ENCODE results near the gene FOXP1. TPM values are rescaled to one million over a fixed set of nuclear protein-coding genes. Genes with fewer than 3 reads are reported as not detected.
A peak's percentile ranks its signal among the peaks of the same experiment; 100 is the strongest.

FOXP1 gene
- total and polyA plus RNA-seq, 9 of the 15 experiments (the other 6 are each of a cell fraction or from before 2014, with no cell fraction given), result 7.7 to 34.5 (median 13.7) TPM

DNA sequence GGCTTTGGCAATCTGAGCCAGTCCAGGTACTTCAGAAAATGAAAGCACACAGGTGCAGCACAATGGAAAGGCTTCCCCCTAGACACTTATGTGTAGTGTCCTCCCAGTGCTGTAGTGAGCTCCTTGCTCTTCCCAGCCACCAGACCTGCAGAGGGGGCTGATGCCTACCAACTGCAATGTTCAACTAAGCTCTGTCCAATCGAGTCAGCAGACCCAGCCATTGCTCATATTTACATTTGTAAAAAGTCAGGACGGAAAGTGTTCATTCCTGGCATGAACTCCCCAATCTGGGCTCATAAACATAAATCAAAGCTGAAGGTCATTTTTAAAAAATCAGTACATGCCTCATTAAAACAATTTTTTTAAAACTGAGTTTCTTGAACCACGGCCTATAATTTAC is 73.0 kb downstream of the FOXP1 start (continued):
- TF ChIP-seq ZC3H11A (IDR thresholded peaks at IDR 0.05; ENCODE audit: low read depth, low read length) (no peak), SP1 (CRISPR knock-in tag; IDR thresholded peaks at IDR 0.05) (no peak), POLR2G (IDR thresholded peaks at IDR 0.05; ENCODE audit: low read depth, low read length) (no peak)
- TF ChIP-seq, protein P1, sequence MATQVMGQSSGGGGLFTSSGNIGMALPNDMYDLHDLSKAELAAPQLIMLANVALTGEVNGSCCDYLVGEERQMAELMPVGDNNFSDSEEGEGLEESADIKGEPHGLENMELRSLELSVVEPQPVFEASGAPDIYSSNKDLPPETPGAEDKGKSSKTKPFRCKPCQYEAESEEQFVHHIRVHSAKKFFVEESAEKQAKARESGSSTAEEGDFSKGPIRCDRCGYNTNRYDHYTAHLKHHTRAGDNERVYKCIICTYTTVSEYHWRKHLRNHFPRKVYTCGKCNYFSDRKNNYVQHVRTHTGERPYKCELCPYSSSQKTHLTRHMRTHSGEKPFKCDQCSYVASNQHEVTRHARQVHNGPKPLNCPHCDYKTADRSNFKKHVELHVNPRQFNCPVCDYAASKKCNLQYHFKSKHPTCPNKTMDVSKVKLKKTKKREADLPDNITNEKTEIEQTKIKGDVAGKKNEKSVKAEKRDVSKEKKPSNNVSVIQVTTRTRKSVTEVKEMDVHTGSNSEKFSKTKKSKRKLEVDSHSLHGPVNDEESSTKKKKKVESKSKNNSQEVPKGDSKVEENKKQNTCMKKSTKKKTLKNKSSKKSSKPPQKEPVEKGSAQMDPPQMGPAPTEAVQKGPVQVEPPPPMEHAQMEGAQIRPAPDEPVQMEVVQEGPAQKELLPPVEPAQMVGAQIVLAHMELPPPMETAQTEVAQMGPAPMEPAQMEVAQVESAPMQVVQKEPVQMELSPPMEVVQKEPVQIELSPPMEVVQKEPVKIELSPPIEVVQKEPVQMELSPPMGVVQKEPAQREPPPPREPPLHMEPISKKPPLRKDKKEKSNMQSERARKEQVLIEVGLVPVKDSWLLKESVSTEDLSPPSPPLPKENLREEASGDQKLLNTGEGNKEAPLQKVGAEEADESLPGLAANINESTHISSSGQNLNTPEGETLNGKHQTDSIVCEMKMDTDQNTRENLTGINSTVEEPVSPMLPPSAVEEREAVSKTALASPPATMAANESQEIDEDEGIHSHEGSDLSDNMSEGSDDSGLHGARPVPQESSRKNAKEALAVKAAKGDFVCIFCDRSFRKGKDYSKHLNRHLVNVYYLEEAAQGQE (IDR thresholded peaks at IDR 0.05; ENCODE audit: borderline replicate concordance), result peak; percentile 36
- TF ChIP-seq, protein P1 (CRISPR knock-in tag; IDR thresholded peaks at IDR 0.05; ENCODE audit: low read depth), result no peak
